ENCODE data around the gene USP40. TPM values are rescaled to one million over a fixed set of nuclear protein-coding genes. Genes with fewer than 3 reads are reported as not detected.

USP40 gene
- total and polyA plus RNA-seq, 2 of the 8 experiments (the other 6 are each of a cell fraction or from before 2014, with no cell fraction given), result 12.0 to 15.7 TPM

DNA sequence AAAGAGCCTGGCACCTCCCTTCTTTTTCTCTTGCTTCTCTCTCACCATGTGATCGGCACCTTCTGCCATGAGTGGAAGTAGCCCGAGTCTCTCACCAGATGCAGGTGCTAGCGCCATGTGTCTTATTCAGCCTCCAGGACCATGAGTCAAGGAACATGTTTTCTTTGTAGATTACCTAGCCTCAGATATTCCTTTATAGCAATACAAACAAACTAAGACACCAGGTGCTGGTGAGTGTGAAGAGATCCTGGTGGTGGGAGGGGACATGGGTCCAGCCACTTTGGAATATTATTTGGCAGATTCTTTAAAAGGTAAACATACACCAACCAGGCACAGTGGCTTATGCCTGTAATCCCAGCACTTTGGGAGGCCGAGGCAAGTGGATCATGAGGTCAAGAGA is 5.9 kb upstream of the USP40 start:
- DNase-seq (ENCODE audit: low read depth in 1 of 2, low spot score in 2 of 2), result no peak
- FAIRE-seq, result no peak
- TF ChIP-seq SUZ12 (IDR thresholded peaks at IDR 0.05; ENCODE audit: low read length), result no peak
- TF ChIP-seq BRCA1 (IDR thresholded peaks at IDR 0.05; ENCODE audit: low read depth, low read length), result no peak
- TF ChIP-seq RNF2 (IDR thresholded peaks at IDR 0.05; ENCODE audit: borderline replicate concordance, low read depth, low read length, missing control alignments, poor library complexity, severe bottlenecking), result no peak
- TF ChIP-seq CREB1 (IDR thresholded peaks at IDR 0.05), result no peak
- no peak for TF ChIP-seq SP1 (IDR thresholded peaks at IDR 0.05; ENCODE audit: low read depth, low read length)
- TF ChIP-seq NRF1 (IDR thresholded peaks at IDR 0.05; ENCODE audit: low read depth, low read length), result no peak
- no peak for TF ChIP-seq KDM5A (IDR thresholded peaks at IDR 0.05; ENCODE audit: low read length)
- no peak for TF ChIP-seq TCF12 (IDR thresholded peaks at IDR 0.05; ENCODE audit: low read depth, low read length)
- no peak for TF ChIP-seq SP2 (IDR thresholded peaks at IDR 0.05; ENCODE audit: low read length)
- TF ChIP-seq YY1 (IDR thresholded peaks at IDR 0.05; ENCODE audit: low read depth, low read length), result no peak
- TF ChIP-seq, protein P1, sequence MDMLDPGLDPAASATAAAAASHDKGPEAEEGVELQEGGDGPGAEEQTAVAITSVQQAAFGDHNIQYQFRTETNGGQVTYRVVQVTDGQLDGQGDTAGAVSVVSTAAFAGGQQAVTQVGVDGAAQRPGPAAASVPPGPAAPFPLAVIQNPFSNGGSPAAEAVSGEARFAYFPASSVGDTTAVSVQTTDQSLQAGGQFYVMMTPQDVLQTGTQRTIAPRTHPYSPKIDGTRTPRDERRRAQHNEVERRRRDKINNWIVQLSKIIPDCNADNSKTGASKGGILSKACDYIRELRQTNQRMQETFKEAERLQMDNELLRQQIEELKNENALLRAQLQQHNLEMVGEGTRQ (IDR thresholded peaks at IDR 0.05; ENCODE audit: low read length), result no peak
- no peak for TF ChIP-seq NANOG (IDR thresholded peaks at IDR 0.05; ENCODE audit: insufficient read depth, low read depth, low read length, poor library complexity, severe bottlenecking)
- no peak for TF ChIP-seq KDM1A (IDR thresholded peaks at IDR 0.05; ENCODE audit: borderline replicate concordance, low read length)
- no peak for TF ChIP-seq HDAC2 (IDR thresholded peaks at IDR 0.05; ENCODE audit: borderline replicate concordance in 1 of 2, low read depth in 2 of 2, low read length in 2 of 2)

More for the DNA sequence above, 5.9 kb upstream of the USP40 start:
- no peak overlapping the region for H2BK15ac ChIP-seq (ENCODE audit: low read length)
- no peaks in the 10 kb centered on the region for H3K36me3 ChIP-seq (ENCODE audit: control insufficient read depth in 2 of 4, insufficient read depth in 4 of 4, low read length in 3 of 4)
- H3K9me3 ChIP-seq (ENCODE audit: insufficient read depth in 2 of 2, low read depth in 1 of 2, low read length in 1 of 2), result peaks cover 3 to 7% of the 10 kb centered on the region in 2 experiments; a peak in 2 of 4 replicates
- ChIA-PET POLR2A (ENCODE audit: partially characterized antibody) (no interaction called here), CTCF (ENCODE audit: partially characterized antibody) (interaction anchor here (1.1 kb wide), 1 partner anchor 277 kb away, joined by 3 read pairs; no protein-coding TSS in a partner anchor)
- 78% methylated on average over 4 of the region's 4 CpGs; no CpG with 5 or more reads in 1 of the 2 experiments for WGBS, 2 experiments (ENCODE audit: extremely low coverage in 1 of 2, insufficient coverage in 1 of 2, insufficient read length in 1 of 2, insufficient replicate concordance in 2 of 2, low coverage in 1 of 2, low lambda C conversion rate in 2 of 2, missing lambda C conversion rate in 1 of 2)
- H2BK20ac ChIP-seq (ENCODE audit: low read length), result no peak overlapping the region
- no peak overlapping the region for H3K27ac ChIP-seq (ENCODE audit: low read depth, low read length)
- no peak overlapping the region for H4K91ac ChIP-seq (replicated peaks; ENCODE audit: insufficient read length, low read length)
- no peak overlapping the region for H3K23ac ChIP-seq (ENCODE audit: insufficient read length)
- no peak overlapping the region for H3K9ac ChIP-seq (replicated peaks in 1 of 4; ENCODE audit: extremely low read depth in 1 of 4, low read depth in 3 of 4, low read length in 3 of 4)
- no peak overlapping the region for H3K18ac ChIP-seq (ENCODE audit: extremely low read depth, low read length)
- no peak overlapping the region for H2AK5ac ChIP-seq (ENCODE audit: low read depth, low read length)
- no peak overlapping the region for H2BK12ac ChIP-seq (ENCODE audit: low read depth, low read length)
- no peaks in the 10 kb centered on the region for H3K27me3 ChIP-seq (replicated peaks in 1 of 4; ENCODE audit: control insufficient read depth in 3 of 4, extremely low read depth in 1 of 4, insufficient read depth in 3 of 4, low read length in 3 of 4)
- H4K5ac ChIP-seq (ENCODE audit: insufficient read length, low read depth, low read length), result no peak overlapping the region
- H3K4ac ChIP-seq (replicated peaks; ENCODE audit: insufficient read length, low read depth, low read length), result no peak overlapping the region
- H3K4me1 ChIP-seq (replicated peaks in 1 of 4; ENCODE audit: control insufficient read depth in 3 of 4, insufficient read depth in 4 of 4, low read length in 3 of 4), result no peaks in the 10 kb centered on the region
- no peak overlapping the region for H4K8ac ChIP-seq (ENCODE audit: extremely low read depth, insufficient read depth, low read length)
- no peak overlapping the region for H3K56ac ChIP-seq (replicated peaks; ENCODE audit: insufficient read length, low read depth, low read length)
- H3K23me2 ChIP-seq (ENCODE audit: low read depth, low read length), result no peaks in the 10 kb centered on the region
- H3K14ac ChIP-seq (ENCODE audit: insufficient read length), result no peak overlapping the region
- no peak overlapping the region for H3K4me2 ChIP-seq (ENCODE audit: insufficient read depth in 1 of 2, low read depth in 2 of 2, low read length in 2 of 2)
- H3K79me1 ChIP-seq (ENCODE audit: low read depth, low read length), result no peaks in the 10 kb centered on the region
- H2BK120ac ChIP-seq (replicated peaks; ENCODE audit: low read depth, low read length), result no peak overlapping the region
- H4K20me1 ChIP-seq (replicated peaks in 1 of 2; ENCODE audit: control insufficient read depth in 1 of 2, insufficient read depth in 2 of 2, low read length in 2 of 2), result no peaks in the 10 kb centered on the region
- H3K4me3 ChIP-seq (ENCODE audit: extremely low read depth in 1 of 4, insufficient read depth in 2 of 4, low read depth in 3 of 4, low read length in 4 of 4), result no peak overlapping the region
- H2BK5ac ChIP-seq (ENCODE audit: low read depth, low read length), result no peak overlapping the region
- H3K79me2 ChIP-seq (ENCODE audit: control insufficient read depth in 1 of 2, insufficient read depth in 2 of 2, low read length in 2 of 2), result no peaks in the 10 kb centered on the region
- no peak overlapping the region for H2AFZ ChIP-seq (ENCODE audit: low read length)
